Motor neuron (in vitro differentiated cells): ENCODE results near the gene VPS8. TPM values are rescaled to one million over a fixed set of nuclear protein-coding genes. Genes with fewer than 3 reads are reported as not detected.
A peak's percentile ranks its signal among the peaks of the same experiment; 100 is the strongest.

ENCODE experiments used
- ATAC-seq, 8 experiments: fragments of 200-7000 bp; cut with Tn5 transposase; replicated peaks in 6 of 8; 2 replicates each; pipeline ENCODE4 v1.8.0; 2021; ENCODE audit warnings: mild to moderate bottlenecking in 8 of 8, moderate library complexity in 8 of 8
- H3K27ac ChIP-seq, 2 donors: fragments of 250-450 bp; sonication (Bioruptor Pico); 2 replicates each; pipeline ENCODE4 v1.9.0; 2021; ENCODE audit warnings: antibody characterized with exemption in 2 of 2, mild to moderate bottlenecking in 2 of 2, moderate library complexity in 1 of 2
- H3K4me1 ChIP-seq, 2 donors: fragments of 250-450 bp; sonication (Bioruptor Pico); replicated peaks in 1 of 2; 2 replicates each; pipeline ENCODE4 v1.6.1; 2021; ENCODE audit warnings: antibody characterized with exemption in 2 of 2, mild to moderate bottlenecking in 2 of 2, moderate library complexity in 1 of 2
- H3K4me3 ChIP-seq, 5 donors: fragments of 250-450 bp; sonication (Bioruptor Pico); 2 replicates each; pipeline ENCODE4 v1.9.0; 2021; ENCODE audit warnings: antibody characterized with exemption in 5 of 5, mild to moderate bottlenecking in 5 of 5, moderate library complexity in 4 of 5
- WGBS, 10 experiments: fragments of 450-650 bp; shearing (Covaris generic); methylation state at CpG; one replicate each; pipeline ENCODE4 v1.0.0; 2022; 5-methylcytosine and 5-hydroxymethylcytosine counted together
- in situ Hi-C, 9 experiments: fragments of 400-800 bp; cut with MboI; loops; one replicate each; pipeline ENCODE4 v1.15.0; 2021; ENCODE audit warnings: low sequenced_read_pairs in 9 of 9, low pct_unique_long_range_greater_than_20kb in 2 of 9; ENCODE audit not compliant: unreplicated experiment in 9 of 9
- total RNA-seq, 8 experiments: library from RNA; unstranded; fragments of 300-600 nt; gene quantifications; 2 replicates each; pipeline versions ENCODE4 v1.2.3 to v1.2.4, GENCODE V29; 2022

Gene VPS8
- total RNA-seq, 8 experiments from 2014 or later, result 32.0 to 86.0 (median 56.7) TPM

GRCh38 chr3:185069037-185070030, 257.4 kb downstream of the VPS8 start:
- peak in 5 of 8 experiments; percentile 17 to 35 (median 28) for ATAC-seq
- Histone ChIP-seq H3K27ac (no peak overlapping the region), H3K4me1 (peaks cover 9% of the 10 kb centered on the region in 2 donors), H3K4me3 (no peak overlapping the region)
- WGBS, 10 experiments, result 44 to 100% (median 82%) methylated on average over 1 to 7 of the region's 28 CpGs; no CpG with 5 or more reads in 2 of the 10 experiments
- in situ Hi-C loops, result no loop called here

- peak; percentile 57 to 96 (median 76) for ATAC-seq
- in situ Hi-C loops, result no loop called here
- H3K4me3 ChIP-seq, result no peak overlapping the region
- 0 to 93% (median 74%) methylated on average over 1 to 8 of the region's 22 CpGs; no CpG with 5 or more reads in 3 of the 10 experiments for WGBS, 10 experiments
- no peak overlapping the region for H3K27ac ChIP-seq
- peaks cover 9% of the 10 kb centered on the region in 2 donors for H3K4me1 ChIP-seq
Observed at GRCh38 chr3:185070491-185071286, 258.7 kb downstream of the VPS8 start.

GRCh38 chr3:185071287-185071800, 259.4 kb downstream of the VPS8 start:
- H3K4me1 ChIP-seq, result peaks cover 9% of the 10 kb centered on the region in 2 donors
- 0 to 40% (median 30%) methylated on average over 1 to 4 of the region's 7 CpGs; no CpG with 5 or more reads in 6 of the 10 experiments for WGBS, 10 experiments
- in situ Hi-C loops, result no loop called here
- H3K27ac ChIP-seq, result no peak overlapping the region
- peak in 5 of 8 experiments; percentile 24 to 79 (median 72) for ATAC-seq
- no peak overlapping the region for H3K4me3 ChIP-seq

- ATAC-seq, result no peak
- WGBS, 10 experiments, result 50 to 100% (median 87%) methylated on average over 1 to 9 of the region's 13 CpGs; no CpG with 5 or more reads in 4 of the 10 experiments
- H3K4me3 ChIP-seq, result no peak overlapping the region
- peaks cover 9% of the 10 kb centered on the region in 2 donors for H3K4me1 ChIP-seq
- in situ Hi-C loops, result no loop called here
- no peak overlapping the region for H3K27ac ChIP-seq
Observed at GRCh38 chr3:185075547-185075946, 263.6 kb downstream of the VPS8 start.

GRCh38 chr3:185076219-185076618, 264.3 kb downstream of the VPS8 start:
- ATAC-seq, result no peak
- H3K4me3 ChIP-seq, result no peak overlapping the region
- 27 to 100% (median 68%) methylated on average over 1 to 8 of the region's 8 CpGs; no CpG with 5 or more reads in 3 of the 10 experiments for WGBS, 10 experiments
- no peak overlapping the region for H3K27ac ChIP-seq
- in situ Hi-C loops, result no loop called here
- H3K4me1 ChIP-seq, result peaks cover 4 to 5% of the 10 kb centered on the region in 2 donors

GRCh38 chr3:185079625-185080024, 267.7 kb downstream of the VPS8 start:
- Histone ChIP-seq H3K4me3 (no peak overlapping the region), H3K27ac (no peak overlapping the region), H3K4me1 (no peaks in the 10 kb centered on the region)
- in situ Hi-C loops, result no loop called here
- no peak for ATAC-seq
- WGBS, 10 experiments, result 13 to 100% (median 100%) methylated on average over 1 of the region's 1 CpG; no CpG with 5 or more reads in 3 of the 10 experiments

GRCh38 chr3:185081521-185081920, 269.6 kb downstream of the VPS8 start:
- no peak for ATAC-seq
- 0 to 83% (median 50%) methylated on average over 1 of the region's 1 CpG; no CpG with 5 or more reads in 1 of the 10 experiments for WGBS, 10 experiments
- no peak overlapping the region for H3K4me3 ChIP-seq
- in situ Hi-C loops, result no loop called here
- peaks cover 0 to 4% of the 10 kb centered on the region in 2 donors for H3K4me1 ChIP-seq
- no peak overlapping the region for H3K27ac ChIP-seq

- 56 to 100% (median 90%) methylated on average over 1 to 2 of the region's 3 CpGs; no CpG with 5 or more reads in 5 of the 10 experiments for WGBS, 10 experiments
- H3K4me1 ChIP-seq, result peaks cover 0 to 4% of the 10 kb centered on the region in 2 donors
- in situ Hi-C loops, result no loop called here
- no peak overlapping the region for H3K4me3 ChIP-seq
- peak in 5 of 8 experiments; percentile 47 to 90 (median 71) for ATAC-seq
- H3K27ac ChIP-seq, result no peak overlapping the region
Observed at GRCh38 chr3:185082149-185082548, 270.2 kb downstream of the VPS8 start.

GRCh38 chr3:185082829-185083228, 270.9 kb downstream of the VPS8 start:
- H3K4me3 ChIP-seq, result no peak overlapping the region

GRCh38 chr3:185084402-185084801, 272.4 kb downstream of the VPS8 start:
- 20 to 100% (median 89%) methylated on average over 1 to 4 of the region's 5 CpGs; no CpG with 5 or more reads in 2 of the 10 experiments for WGBS, 10 experiments
- in situ Hi-C loops, result no loop called here
- no peak for ATAC-seq
- Histone ChIP-seq H3K4me3 (no peak overlapping the region), H3K27ac (no peak overlapping the region), H3K4me1 (peaks cover 0 to 4% of the 10 kb centered on the region in 2 donors)

More at GRCh38 chr3:185082829-185083228, 270.9 kb downstream of the VPS8 start:
- Histone ChIP-seq H3K4me1 (peaks cover 0 to 4% of the 10 kb centered on the region in 2 donors), H3K27ac (no peak overlapping the region)
- in situ Hi-C loops, result no loop called here
- WGBS, 10 experiments, result 46 to 97% (median 85%) methylated on average over 2 to 13 of the region's 14 CpGs
- ATAC-seq, result no peak

- WGBS, 10 experiments, result 50 to 91% (median 82%) methylated on average over 1 to 5 of the region's 5 CpGs; no CpG with 5 or more reads in 3 of the 10 experiments
- Histone ChIP-seq H3K27ac (no peak overlapping the region), H3K4me3 (no peak overlapping the region), H3K4me1 (peaks cover 0 to 4% of the 10 kb centered on the region in 2 donors)
- ATAC-seq, result peak; percentile 25 to 91 (median 74)
- in situ Hi-C loops, result no loop called here
Observed at GRCh38 chr3:185084901-185085300, 272.9 kb downstream of the VPS8 start.

GRCh38 chr3:185087419-185087818, 275.5 kb downstream of the VPS8 start:
- Histone ChIP-seq H3K4me1 (peaks cover 0 to 4% of the 10 kb centered on the region in 2 donors), H3K4me3 (no peak overlapping the region), H3K27ac (no peak overlapping the region)
- 31 to 100% (median 65%) methylated on average over 2 to 3 of the region's 3 CpGs; no CpG with 5 or more reads in 2 of the 10 experiments for WGBS, 10 experiments
- in situ Hi-C loops, result no loop called here
- no peak for ATAC-seq
